Anterior cingulate cortex (tissue), 58 donors: Measurements from ENCODE around the gene SLC35A5.
A peak's percentile ranks its signal among the peaks of the same experiment; 100 is the strongest.
"Not testable (repeated sequence)": the region's sequence is repeated elsewhere in the genome, so short reads cannot be mapped to it uniquely, and the experiment has no call there.

Source experiments
- DNase-seq, 58 donors: peaks; one replicate each; lab custom pipeline; 2025; lab: John Stamatoyannopoulos, UW

Gene SLC35A5, protein sequence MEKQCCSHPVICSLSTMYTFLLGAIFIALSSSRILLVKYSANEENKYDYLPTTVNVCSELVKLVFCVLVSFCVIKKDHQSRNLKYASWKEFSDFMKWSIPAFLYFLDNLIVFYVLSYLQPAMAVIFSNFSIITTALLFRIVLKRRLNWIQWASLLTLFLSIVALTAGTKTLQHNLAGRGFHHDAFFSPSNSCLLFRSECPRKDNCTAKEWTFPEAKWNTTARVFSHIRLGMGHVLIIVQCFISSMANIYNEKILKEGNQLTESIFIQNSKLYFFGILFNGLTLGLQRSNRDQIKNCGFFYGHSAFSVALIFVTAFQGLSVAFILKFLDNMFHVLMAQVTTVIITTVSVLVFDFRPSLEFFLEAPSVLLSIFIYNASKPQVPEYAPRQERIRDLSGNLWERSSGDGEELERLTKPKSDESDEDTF

DNA sequence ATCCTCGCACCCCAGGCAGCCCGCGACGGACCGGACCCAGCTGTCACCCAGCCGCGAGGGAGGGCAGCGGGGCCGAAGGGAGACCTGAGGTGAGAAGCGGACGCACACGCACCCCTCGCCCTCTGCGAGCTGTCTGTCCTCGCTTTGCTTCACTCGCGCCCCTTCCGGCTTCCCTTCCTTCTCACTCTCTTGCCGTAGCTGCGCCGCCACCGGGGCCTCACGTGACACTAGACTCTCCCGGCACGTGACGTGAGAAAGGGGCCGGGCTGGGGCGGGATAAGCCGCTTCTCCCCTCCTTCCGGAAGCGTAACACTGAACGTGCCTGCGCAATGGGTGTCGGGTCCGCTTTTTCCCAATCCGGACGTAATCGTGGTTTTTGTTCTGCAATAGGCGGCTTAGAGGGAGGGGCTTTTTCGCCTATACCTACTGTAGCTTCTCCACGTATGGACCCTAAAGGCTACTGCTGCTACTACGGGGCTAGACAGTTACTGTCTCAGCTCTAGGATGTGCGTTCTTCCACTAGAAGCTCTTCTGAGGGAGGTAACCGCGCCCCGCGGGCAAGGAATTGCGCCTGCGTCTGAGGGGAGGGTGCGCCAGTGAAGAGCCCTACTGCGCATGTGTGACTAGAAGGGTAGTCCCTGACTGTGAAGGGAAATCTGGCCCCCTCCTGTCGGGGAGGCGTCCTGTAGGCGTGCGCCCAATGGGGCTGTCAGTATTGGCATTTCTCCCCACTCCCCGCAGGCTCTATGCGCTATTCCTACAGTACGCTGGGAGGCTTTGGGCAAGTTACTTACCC, at the start of gene SLC35A5, which contains the start of gene ATG3:
Gene SLC35A5, plus strand, starts transcription at position 312 of the 796 bp plus-strand sequence. CDS start 1,359 bp downstream, outside the sequence.
Gene ATG3, minus strand, starts transcription at position 229 of the 796 bp plus-strand sequence. CDS start 434 bp downstream, outside the sequence.
- DNase-seq: peak; percentile 86 to 100 (median 98)

DNA sequence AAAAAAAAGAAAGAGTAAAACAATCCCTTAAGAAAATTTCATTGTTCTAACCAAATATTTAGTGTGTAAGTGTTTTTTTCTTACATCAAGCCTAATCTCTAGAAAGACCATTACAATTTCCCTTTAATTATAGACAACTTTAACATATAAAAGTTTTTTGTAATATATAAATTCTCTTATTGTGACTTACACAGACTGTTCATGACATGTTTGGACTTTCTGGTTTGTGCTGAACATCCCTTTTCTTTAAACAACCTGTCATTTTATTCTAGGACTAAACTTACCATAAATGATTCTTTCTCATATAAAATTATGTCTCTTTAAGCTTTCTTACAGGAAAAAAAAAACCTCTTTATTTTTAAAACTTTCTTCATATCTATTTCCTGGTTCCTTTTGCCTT, 49.5 kb upstream of the SLC35A5 start:
- DNase-seq: no peak

DNA sequence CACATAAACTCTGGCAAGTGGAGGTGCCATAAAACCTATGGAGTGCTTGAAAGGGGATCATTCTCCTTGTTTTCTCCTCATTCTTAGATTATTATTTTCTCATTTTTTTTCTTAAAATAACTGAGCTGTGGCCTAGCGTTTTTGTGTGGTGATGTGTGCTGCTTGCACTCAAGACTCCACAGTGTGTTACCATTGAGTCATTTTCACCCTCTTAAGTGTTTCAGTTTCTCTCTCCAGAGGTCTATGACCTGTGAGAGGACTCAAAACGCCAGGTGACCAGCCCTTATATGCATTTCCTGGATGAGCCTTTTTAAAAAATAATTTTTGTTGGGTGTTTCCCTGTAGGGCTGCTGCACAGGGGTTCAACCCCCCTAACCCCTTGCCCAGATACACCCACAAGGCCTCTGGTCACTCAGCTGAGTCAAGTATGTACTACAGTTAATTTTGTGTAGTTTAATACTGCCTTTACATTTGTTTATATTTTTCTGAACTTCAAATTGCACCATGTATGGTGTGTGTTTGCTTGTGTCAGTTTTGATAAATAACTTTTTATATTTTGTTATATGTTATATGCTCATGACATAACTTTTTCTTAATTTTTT, 47.2 kb upstream of the SLC35A5 start:
- no peak for DNase-seq

DNA sequence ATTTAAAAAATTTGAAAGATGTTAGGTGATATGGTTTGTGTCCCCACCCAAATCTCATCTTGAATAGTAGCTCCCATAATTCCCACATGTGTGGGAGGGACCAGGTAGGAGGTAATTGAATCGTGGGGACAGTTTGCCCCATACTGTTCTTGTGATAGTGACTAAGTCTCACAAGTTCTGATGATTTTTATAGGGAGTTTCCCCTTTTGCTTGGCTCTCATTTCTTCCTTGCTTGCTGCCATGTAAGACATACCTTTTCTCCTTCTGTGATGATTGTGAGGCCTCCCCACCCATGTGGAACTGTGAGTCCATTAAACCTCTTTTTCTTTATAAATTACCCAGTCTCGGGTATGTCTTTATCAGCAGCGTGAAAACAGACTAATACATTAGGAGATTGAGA, 42.9 kb upstream of the SLC35A5 start:
- not testable (repeated sequence) for DNase-seq

DNA sequence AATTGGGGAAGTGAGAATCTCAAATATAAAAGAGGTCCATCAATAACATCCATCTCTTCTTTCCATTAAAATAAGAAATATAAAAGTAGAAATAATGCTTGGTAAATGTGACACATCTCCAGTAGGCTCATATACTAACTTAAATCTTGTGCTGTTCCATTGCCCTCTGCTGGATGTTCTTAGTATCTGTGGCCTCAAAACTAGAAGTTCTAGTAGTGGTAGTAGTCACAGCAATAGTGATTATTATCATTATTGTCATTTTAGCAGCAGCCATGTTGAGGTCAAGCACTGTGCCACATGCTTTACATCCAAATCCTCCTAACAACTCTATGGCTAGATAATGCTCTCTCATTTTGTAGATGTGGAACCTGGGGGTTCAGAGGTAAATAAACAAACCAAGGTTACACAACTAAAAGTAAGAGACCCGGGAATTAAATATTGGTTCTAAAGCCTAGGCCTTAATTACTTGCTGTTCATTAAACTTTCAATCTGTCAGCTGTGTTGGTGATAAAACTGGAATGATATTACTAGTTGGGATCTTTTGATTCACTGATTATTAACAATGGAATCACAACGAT, 42.3 kb upstream of the SLC35A5 start:
- peak in 20 of 58 donors; percentile 0 to 62 (median 10) for DNase-seq

DNA sequence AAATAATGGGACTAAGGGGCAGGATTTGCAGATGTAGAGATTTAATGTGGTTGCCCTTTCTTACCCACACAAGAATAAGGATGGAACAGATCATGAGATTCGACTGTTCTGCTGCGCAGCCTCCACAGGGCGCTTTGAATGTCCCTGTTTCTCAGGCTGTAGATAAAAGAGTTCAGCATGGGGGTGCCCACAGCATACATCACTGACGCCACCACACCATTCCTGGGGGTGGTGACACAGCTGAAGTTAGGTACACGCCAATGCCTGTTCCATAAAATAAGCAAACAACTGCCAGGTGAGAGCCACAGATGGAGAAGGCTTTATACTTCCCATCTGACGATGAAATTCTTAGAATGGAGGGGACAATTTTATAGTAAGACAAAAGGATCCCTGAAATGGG, 37.7 kb upstream of the SLC35A5 start:
- DNase-seq: not testable (repeated sequence)

DNA sequence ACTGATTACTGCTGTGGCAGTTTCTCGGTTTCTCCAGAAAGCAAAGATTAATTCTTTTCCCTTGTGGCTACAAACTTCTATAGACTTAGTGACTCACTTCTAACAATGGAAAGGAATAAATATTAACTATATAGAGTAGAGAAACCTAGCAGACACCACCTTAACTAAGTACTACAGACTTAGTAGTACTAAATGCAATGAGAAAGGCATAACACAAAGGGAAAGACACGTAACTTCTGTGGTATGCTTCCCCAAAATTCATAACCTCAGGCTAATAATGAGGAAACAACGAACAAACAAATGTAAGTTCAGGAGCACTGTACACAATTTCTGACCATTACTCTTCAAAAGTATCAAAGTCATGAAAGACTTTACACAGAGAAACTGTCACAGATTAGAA, 31.3 kb upstream of the SLC35A5 start:
- DNase-seq: no peak

DNA sequence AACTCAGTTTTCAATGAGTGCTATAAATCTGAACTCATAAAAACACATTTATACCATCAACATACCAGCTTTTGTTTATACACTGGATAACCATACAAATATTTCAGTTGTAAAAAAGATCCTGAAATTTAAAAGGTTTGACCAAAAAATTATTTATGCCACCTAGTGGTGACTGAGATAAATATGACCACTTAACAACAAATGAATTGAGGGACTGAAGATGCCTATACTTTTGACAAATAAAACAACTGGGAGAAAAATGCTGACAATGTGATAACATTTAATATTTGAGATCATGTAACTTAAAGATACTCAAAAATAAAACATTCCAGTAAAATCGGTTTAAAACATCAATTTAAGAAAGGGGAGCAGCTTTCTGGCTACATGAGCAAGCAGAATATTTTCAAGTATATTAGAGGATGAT, 30.5 kb upstream of the SLC35A5 start:
- DNase-seq: peak in 2 of 58 donors; percentile 2 to 7

DNA sequence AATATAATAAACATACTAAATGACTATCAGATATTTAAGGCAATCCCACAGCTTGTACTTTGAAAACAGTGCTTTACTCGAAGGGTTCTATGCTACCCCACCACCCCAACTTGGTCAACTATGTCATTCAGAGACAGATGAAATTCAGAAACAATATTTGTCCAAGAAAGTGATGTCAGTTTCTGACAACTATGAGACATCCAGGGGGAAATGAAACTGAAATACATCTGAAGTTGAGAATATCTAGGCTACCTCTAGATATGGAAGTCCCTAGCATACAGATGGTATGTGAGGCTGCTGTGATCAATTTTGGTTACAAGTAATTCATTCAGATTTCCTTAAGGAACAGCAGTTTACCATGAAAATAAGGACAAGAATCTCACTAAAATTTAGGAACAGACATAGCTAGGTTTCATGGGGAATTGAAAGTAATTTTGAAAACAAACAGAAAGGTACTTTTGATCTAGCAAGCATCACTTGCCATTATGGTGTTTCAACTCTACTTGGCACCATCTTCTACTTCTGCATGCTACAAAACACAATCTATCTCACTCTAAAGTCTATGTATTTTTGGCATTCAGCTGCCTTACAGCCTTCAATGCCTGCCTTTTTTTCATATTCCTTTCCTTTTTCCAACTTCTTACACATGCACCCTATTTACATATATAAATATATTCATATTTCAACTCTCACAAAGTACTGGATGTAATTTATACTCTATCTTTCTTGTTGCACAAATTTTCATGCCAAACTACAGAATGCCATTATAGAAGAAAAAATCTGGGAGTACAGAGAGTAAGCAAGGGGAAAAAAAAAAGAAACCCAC, 21.8 kb upstream of the SLC35A5 start:
- no peak for DNase-seq

DNA sequence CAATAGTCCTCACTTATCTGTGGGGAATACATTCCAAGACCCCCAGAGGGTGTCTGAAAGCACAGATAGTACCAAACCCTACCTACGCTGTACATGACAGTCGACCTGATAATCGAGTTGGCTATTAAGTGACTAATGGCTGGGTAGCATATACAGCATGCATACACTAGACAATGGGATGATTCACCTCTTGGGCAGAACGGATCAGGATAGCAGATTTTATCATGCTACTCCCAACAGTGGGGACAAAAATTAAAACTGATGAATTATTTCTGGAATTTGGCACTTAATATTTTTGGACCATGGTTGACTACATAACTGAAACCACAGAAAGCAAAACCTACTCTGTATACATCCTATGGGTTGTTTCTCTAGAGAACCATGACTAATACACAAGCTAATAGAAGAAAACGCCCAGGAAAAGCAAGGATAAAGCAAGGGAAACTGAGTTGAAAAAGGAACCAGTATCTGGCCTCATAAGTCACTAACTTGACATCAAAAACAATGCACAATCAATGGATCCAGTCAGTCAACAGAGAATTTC, 15.6 kb upstream of the SLC35A5 start:
- no peak for DNase-seq

DNA sequence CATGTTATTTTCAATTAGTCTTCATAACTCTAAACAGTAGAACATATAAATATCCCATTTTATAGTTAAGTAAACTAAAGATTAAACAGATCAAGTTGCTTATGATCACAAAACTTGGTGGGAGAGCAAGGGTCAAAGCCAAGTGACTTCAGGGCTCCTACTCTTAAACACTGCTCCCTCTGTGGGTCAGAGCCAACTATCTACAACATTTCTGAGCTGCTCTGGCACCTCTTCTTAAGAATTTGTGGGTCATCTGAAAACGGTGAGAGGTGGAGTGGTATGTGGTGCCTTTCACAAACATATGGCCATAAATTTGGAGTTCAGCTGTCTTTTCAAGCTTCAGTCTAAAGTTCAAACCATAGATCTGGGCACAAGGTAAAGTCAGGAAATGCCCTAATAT, 11.0 kb upstream of the SLC35A5 start:
- no peak for DNase-seq

DNA sequence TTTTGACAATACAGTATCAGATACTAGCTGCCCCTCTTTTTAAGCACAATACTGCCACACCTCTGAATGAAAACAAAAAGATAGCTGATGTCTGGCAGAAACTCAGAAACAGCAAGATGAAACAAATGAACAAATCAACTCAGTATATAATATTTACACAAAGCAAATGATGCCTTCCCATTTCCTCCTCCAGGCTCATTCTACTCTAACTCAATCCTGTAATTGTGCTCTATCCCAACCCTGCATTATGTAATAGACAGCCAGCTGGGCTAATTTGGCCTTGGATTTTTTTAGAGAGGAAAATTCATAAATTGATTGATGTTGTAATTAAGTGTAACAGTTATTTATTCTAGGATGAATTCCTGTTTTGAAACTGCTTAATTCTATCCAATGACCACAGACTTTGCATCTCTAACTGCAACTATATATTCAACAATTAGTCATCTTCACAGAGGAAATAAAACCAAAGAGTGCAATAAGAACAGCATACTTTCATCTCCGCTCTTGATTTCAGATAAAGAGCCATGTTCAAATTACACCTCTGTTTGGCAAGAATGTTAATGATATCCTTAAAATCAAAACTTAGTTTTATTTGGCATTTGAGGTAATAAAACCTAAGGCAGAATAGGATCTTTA, 6.2 kb upstream of the SLC35A5 start:
- DNase-seq: no peak

DNA sequence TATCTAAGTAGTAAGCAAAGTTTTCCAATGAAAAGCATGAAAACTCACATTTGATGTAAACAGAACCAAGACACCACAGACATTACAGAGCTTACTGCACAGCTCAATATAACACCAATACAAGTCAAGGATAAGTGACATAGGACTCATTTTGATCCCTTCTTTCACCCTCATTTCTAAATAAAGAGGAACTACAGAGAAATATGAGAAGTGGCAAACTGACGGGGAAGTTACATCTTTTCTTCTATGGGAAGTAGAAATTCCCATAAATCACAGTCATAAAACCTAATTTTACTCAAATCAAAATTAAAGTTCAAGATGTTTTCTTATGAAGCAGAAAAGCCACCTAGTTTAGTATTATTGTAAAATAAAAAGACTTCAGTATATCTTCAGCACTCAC, 3.9 kb upstream of the SLC35A5 start:
- no peak for DNase-seq

DNA sequence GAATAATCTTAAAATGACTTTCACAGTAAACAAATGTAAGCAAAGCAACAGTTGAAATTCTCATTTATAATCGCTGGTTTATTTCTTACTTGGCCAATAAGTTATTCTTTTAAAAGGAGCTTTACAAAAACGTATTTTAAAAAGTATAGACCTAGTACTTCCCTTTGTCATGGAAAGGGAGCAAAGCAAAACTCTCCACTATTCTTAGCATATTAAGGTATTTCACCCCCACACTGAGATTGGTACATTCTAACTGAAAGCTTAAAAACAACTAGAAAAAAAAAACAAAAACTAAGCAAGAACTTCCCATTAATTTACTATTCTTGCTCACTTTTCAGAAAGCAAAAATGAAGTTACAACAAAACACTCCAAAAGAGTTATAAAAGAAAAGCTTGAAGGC, 1.5 kb upstream of the SLC35A5 start:
- no peak for DNase-seq

DNA sequence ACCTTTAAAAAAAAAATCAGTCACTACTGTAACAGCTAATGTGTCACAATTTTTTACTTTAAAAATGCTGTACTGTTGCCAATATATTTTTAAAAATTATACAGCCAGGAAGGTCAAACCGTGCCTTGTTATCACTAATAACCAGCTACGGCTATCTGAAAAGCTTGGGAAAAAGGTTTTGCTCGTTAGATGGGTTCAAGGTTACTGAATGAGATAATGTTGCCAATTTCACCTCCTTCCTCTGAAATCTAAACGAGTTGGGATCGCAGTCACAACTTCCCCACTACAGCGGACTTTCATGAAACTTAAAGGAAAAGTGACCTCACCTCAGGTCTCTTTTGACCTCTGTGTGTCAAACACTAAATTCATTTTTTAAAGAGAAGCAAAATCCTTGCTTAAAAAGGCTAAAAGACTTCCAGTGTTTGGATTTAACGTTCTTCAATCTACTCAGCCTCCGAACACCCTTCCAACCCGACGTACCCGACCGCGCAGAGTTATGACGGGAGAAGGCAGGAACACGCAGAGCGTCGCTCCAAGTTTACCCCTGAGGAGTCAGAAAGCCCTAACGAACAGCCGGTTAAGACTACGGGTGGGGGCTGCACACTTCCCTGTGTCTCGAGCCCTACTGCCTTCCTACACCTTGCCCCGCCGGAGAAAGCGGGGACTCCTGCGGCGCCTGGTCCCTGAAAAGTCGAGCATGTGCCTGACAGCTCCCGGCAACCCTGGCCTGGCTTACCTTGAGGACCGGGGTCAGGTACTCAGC, 943 bp upstream of the SLC35A5 start:
- peak in 44 of 58 donors; percentile 13 to 86 (median 56) for DNase-seq

DNA sequence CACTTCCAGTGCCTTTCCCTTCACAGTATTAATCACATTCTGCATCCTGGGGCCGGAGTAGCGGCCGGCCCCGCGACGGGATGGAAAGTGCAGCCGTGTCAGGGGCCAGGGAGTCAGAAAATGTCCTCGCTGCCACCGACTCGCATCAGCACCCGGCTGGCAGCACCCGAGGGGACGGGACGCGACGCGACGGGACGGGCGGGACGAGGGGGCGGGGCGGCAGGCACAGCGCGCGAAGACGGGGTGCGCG, 436 bp upstream of the SLC35A5 start:
- DNase-seq: peak in 17 of 58 donors; percentile 45 to 89 (median 75)

DNA sequence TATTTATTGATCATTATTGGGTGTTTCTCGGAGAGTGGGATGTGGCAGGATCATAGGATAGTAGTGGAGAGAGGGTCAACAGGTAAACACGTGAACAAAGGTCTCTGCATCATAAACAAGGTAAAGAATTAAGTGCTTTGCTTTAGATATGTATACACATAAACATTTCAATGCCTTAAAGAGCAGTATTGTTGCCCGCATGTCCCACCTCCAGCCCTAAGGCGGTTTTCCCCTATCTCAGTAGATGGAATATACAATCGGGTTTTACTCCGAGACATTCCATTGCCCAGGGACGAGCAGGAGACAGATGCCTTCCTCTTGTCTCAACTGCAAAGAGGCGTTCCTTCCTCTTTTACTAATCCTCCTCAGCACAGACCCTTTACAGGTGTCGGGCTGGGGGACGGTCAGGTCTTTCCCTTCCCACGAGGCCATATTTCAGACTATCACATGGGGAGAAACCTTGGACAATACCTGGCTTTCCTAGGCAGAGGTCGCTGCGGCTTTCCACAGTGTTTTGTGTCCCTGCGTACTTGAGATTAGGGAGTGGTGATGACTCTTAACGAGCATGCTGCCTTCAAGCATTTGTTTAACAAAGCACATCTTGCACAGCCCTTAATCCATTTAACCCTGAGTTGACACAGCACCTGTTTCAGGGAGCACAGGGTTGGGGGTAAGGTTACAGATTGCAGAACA, 2.5 kb downstream of the SLC35A5 start:
- not testable (repeated sequence) for DNase-seq

DNA sequence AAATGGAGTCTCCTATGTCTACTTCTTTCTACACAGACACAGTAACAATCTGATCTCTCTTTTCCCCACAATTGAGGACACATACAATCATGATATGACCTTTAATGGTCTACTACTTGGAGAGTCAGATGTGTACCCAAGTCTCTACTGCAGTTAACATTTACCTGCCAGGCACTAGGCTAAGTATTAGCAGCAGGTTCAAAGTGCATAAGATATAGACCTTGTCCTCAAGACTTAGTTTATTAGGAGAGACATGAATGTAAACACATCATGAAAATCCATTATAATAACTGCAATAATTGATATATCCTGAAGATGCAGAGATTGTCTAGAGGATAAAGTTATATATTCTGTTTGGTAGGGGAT, 3.1 kb downstream of the SLC35A5 start:
- no peak for DNase-seq
